Choroid plexus epithelial cell (primary cell): ENCODE results near the gene KHK.
"Not testable (repeated sequence)": the region's sequence is repeated elsewhere in the genome, so short reads cannot be mapped to it uniquely, and the experiment has no call there.

Source experiments
- DNase-seq: peaks from one replicate; pipeline ENCODE4 v3.0.0-alpha.2; 2010; ENCODE audit warnings: low read depth
- H3K4me3 ChIP-seq: 2 replicates; pipeline ENCODE4 v1.5.1; 2011; ENCODE audit warnings: low read depth, mild to moderate bottlenecking, control low read depth, low read length, moderate library complexity
- TF ChIP-seq, protein P1 (sequence below): conservative IDR thresholded peaks from 2 replicates; pipeline ENCODE4 v1.5.1; 2011; ENCODE audit warnings: low read depth, mild to moderate bottlenecking, control low read depth, inconsistent platforms, low read length, moderate library complexity

Gene KHK

DNA sequence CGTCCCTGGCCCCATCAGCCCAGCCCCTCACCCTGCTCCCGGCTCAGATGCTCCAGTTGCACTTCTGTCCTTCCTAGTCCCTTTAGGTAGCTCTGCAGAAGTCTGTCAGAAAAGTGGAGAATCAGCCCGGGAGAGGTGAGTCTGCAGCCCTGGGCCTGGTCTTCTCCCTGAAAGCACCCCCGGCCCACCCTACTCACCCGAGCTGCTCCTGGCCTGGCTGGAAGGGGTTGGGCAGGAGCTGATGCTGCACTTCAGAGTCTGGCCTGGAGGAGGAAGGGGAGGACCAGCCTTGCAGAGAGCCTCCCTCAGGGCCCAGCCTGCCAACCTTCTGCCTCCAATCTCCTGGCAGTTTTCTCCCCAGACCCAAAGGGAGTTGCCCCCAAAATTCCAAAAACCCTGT is 15.8 kb downstream of the KHK start:
- no peak overlapping the region for H3K4me3 ChIP-seq
- DNase-seq, result no peak
- TF ChIP-seq, protein P1, sequence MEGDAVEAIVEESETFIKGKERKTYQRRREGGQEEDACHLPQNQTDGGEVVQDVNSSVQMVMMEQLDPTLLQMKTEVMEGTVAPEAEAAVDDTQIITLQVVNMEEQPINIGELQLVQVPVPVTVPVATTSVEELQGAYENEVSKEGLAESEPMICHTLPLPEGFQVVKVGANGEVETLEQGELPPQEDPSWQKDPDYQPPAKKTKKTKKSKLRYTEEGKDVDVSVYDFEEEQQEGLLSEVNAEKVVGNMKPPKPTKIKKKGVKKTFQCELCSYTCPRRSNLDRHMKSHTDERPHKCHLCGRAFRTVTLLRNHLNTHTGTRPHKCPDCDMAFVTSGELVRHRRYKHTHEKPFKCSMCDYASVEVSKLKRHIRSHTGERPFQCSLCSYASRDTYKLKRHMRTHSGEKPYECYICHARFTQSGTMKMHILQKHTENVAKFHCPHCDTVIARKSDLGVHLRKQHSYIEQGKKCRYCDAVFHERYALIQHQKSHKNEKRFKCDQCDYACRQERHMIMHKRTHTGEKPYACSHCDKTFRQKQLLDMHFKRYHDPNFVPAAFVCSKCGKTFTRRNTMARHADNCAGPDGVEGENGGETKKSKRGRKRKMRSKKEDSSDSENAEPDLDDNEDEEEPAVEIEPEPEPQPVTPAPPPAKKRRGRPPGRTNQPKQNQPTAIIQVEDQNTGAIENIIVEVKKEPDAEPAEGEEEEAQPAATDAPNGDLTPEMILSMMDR, result no peak

DNA sequence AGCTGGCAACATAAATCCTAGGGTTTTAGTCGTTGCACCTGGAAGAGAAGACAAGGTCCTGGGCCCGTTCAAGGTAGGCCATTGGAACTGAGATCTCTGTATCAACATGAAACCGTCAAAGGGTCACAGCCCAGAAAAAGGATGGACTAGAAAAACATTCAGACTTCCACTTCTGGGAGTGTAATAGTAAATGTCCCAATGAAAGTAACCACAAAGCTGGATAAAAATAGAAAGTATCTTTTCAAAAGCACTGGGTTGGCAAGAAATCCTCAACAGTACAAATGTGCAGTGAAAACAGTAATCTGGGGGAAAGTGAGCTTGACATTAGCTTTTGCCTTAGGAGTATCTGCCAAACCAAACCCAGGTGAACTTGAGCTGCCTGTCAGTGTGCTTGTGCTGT is 19.4 kb downstream of the KHK start:
- no peak overlapping the region for H3K4me3 ChIP-seq
- no peak for DNase-seq
- TF ChIP-seq, protein P1, result no peak

DNA sequence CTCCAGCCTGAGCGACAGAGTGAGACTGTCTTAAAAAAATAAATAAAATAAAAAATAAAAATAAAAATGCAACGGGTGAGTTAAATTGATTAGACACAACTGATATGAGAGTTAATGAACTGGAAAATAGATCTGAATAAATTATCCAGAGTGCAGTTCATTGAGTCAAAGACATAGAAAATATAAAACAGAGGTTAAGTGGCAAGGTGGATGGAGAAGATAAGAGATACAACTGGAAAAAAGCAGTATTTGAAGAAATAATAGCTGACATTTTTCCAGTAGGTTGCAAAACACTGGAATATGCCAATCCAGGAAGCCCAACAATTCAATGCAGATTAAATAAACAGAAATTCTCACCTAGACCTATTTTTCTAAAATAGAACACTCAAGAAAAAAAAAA is 21.6 kb downstream of the KHK start:
- TF ChIP-seq, protein P1, result no peak
- no peak for DNase-seq
- no peak overlapping the region for H3K4me3 ChIP-seq

DNA sequence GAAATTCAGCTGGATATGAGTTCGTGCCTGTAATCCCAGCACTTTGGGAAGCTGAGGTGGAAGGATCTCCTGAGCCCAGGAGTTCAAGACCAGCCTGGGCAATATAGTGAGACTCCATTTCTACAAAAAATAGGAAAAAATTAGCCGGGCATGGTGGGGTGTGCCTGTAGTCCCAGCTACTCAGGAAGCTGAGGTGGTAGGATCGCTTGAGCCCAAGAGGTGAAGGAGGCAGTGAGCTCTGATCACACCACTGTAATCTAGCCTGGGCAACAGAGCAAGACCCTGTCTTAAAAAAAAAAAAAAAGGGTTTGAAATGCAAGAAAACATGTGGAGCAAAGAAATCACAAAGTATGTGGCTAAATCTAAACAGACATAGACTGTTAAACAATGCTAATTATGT is 22.5 kb downstream of the KHK start:
- DNase-seq, result no peak
- TF ChIP-seq, protein P1, result no peak
- H3K4me3 ChIP-seq, result no peak overlapping the region

DNA sequence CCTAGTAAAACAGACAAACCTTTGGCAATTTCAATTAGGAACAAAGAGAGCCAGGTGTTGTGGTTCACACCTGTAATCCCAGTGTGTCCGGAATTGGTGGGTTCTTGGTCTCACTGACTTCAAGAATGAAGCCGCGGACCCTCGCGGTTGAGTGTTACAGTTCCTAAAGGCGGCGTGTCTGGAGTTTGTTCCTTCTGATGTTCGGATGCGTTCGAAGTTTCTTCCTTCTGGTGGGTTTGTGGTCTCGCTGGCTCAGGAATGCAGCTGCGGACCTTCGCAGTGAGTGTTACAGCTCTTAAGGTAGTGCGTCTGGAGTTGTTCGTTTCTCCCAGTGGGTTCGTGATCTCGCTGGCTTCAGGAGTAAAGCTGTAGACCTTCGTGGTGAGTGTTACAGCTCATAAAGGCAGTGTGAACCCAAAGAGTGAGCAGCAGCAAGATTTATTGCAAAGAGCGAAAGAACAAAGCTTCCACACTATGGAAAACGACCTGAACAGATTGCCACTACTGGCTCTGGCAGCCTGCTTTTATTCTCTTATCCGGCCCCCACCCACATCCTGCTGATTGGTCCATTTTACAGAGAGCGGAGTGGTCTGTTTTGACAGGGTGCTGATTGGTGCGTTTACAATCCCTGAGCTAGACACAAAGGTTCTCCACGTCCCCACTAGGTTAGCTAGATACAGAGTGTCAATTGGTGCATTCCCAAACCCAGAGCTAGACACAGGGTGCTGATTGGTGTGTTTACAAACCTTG is 24.2 kb downstream of the KHK start:
- not testable (repeated sequence) for DNase-seq, H3K4me3 ChIP-seq

DNA sequence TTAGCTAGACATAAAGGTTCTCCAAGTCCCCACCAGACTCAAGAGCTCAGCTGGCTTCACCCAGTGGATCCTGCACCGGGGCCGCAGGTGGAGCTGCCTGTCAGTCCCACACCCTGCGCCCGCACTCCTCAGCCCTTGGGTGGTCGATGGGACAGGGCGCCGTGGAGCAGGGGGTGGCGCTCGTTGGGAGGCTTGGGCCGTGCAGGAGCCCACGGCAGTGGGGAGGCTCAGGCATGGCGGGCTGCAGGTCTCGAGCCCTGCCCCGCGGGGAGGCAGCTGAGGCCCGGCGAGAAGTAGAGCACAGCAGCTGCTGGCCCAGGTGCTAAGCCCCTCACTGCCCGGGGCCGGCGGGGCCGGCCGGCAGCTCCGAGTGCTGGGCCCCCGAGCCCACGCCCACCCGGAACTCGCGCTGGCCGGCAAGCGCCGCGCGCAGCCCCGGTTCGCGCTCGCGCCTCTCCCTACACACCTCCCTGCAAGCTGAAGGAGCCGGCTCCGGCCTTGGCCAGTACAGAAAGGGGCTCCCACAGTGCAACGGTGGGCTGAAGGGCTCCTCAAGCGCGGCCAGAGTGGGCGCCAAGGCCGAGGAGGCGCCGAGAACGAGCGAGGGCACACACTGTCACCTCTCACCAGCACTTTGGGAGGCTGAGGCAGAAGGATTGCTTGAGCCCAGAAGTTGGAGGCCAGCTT is 25.0 kb downstream of the KHK start:
- H3K4me3 ChIP-seq, DNase-seq: not testable (repeated sequence)

DNA sequence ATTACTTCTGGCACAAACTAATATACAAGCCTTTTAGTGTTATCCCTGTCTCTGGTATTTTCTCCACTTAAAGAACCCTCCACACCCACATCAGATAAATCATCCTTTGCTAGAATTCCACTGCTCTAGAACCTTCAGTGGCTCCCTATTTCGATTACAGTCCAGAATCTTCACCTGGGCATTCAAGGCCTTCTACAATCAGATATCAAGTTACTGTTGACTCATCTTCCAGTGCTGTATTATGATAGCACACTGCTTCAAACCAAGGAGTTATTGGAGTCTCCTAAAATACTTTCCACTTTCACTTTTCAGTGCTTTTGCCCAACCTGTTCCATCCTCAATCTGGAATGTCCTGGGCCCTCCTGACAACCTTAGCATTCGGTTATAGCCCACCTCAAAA is 28.9 kb downstream of the KHK start:
- no peak overlapping the region for H3K4me3 ChIP-seq
- TF ChIP-seq, protein P1, result no peak
- no peak for DNase-seq

DNA sequence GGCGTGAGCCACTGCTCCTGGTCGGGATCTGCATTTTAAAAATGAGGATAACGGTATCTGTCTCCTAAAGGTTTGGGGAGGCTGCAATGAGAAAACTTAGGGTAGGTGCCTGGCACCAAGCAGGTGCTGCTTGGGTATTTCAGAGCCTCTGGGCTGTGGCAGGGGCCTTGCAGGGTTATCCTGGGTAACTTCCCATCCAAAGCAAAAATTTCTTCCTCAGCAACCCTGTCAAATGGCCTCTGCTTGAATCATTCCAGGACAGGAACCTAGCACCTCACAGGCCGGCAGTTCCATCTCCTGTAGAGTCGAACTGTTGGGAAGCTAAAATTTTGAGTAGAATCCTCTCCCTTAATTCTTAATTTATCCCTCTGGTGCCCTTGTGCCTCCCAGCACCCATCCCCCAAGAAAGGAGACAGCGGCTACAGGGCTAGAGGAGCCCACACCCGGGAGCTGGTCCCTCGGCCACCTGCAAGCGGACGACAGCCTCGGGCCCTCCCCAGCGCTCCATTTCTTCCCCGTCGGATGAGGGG is 31.5 kb downstream of the KHK start:
- H3K4me3 ChIP-seq, result peak overlapping the region; percentile 47
- TF ChIP-seq, protein P1, result no peak
- DNase-seq, result no peak
